CMK (cell line): ENCODE measurements around the gene STOML3.
"Not testable (repeated sequence)": the region's sequence is repeated elsewhere in the genome, so short reads cannot be mapped to it uniquely, and the experiment has no call there.

Experiments
- DNase-seq: peaks from one replicate; pipeline ENCODE4 v3.0.0-alpha.2; 2010; ENCODE audit warnings: low read depth

Gene STOML3, protein sequence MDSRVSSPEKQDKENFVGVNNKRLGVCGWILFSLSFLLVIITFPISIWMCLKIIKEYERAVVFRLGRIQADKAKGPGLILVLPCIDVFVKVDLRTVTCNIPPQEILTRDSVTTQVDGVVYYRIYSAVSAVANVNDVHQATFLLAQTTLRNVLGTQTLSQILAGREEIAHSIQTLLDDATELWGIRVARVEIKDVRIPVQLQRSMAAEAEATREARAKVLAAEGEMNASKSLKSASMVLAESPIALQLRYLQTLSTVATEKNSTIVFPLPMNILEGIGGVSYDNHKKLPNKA

GRCh38 chr13:38990693-38991092 is at the start of gene STOML3:
STOML3 (minus strand) TSS chr13:38990831; CDS start chr13:38990721, 110 bp downstream.
- DNase-seq: no peak

DNA sequence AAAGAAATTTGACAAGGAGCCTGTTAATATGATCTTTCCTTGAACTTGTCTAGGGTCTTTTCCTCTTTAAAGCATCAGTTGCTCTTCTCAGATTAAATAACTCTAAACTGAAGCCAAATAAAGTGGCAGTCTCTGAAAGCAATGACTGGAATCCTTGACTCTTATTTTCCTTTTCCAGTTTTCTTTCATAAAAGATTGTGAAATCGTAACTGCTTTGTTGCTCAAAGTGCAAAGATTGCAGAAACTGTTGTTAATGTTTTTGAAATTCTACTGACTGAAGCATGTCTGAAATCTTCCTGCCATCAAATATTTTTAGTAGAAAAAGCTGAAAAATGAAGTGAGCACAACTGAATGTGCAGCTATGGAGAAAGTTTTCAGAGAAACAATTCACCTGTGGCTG is 49.6 kb upstream of the STOML3 start:
- DNase-seq: no peak

GRCh38 chr13:39039041-39039440 is 48.4 kb upstream of the STOML3 start:
- DNase-seq: no peak

GRCh38 chr13:39038569-39039030 is 48.0 kb upstream of the STOML3 start:
- no peak for DNase-seq

DNA sequence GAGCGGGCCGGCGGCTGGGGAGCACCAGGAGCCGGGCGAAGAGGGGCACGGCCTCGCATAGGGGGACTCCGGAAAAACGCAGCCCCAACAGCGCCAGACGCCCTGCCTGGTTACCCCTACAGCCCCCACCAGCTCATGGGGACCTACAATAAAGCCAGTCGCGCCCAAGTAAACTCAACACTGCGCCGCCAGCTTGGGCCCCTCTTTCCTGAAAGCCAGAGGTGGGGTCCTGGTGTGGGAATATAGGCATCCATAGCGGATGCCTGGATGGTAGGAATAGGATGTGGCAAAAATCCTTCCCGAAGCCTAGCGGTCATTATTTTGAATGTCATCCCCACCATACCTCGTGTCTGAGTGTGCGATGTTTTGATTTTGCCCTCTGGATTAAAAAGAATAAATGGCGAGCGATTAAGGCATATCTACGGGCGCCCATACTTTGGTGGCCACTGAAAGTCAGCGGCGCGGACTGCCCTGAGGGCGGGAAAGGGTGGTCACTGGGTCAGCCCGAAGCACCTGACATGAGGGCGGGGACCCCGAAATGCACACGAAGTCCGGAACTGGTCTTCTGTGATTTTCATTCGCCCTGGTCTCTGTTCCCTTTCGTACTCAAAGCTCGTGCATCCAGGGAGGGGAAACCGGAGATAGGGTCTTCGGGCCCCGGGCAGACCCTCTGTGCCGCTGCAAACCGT is 47.4 kb upstream of the STOML3 start, which contains the start of the genes NHLRC3 and PROSER1:
TSS of gene NHLRC3 (plus strand) at position 577 of the 689 bp plus-strand sequence. CDS start 184 bp downstream, outside the sequence.
TSS of gene PROSER1 (minus strand) at position 210 of the 689 bp plus-strand sequence. CDS start 847 bp downstream, outside the sequence.
- peak; percentile 56 for DNase-seq

GRCh38 chr13:39037410-39037879 is 46.8 kb upstream of the STOML3 start:
- DNase-seq: no peak

- DNase-seq: peak; percentile 14
These were observed 45.6 kb upstream of the STOML3 start for GRCh38 chr13:39036212-39036611.

DNA sequence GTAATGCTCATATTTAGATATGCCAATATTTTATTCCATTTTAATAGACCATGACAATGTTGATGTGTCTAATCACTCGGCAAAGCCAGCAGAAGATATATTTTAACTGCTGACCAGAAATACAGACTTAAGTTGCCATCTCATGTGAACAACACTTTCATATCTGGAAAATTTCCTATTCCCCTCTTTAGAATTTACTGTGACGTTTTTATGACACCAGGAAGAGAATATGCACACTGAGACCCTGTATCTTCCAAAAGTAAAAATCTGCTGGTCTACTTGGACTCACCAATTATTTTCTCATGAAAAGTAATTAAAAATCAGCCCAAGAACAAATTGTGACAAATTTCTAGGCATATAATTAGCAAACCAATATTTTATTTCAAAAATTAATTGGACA is 45.2 kb upstream of the STOML3 start:
- DNase-seq: no peak

- no peak for DNase-seq
These were observed 44.6 kb upstream of the STOML3 start for GRCh38 chr13:39035204-39035603.

DNA sequence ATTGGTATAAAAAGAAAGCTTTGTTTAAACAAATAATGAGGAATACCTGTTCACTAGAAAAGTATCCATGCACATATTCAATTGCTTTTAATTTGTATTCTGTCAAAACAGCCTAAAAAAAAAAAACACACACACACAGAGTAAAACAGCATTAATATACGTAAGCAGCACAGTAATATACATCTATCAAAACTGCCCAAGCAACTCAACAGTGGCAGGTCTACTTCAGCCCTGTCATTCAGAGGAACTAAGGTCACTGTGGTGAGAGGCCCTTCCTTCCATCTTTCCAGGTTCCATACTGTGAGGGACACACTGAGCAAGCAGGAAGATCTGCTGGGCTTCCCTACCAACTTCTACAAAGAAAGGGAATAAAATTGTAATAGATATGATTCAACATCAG is 43.5 kb upstream of the STOML3 start:
- DNase-seq: no peak

DNA sequence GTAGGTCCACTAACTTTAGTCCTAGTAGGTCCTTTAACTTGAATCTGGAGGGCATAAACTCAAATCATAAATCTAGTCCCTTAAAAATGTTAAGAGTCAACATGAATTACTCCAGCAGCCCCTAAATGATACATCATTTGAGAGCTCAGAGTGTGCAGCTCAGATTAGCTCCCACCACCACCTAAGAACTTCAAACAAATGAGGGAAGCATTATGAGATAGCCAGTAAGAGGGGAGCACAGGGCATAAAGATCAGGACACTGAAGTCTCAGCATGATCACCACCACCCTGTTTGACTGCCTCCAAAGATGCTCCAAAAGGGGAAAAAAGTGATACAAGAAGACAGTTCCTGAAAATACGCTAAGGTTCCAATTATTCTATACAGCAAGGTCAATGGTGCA is 41.5 kb upstream of the STOML3 start:
- no peak for DNase-seq

DNA sequence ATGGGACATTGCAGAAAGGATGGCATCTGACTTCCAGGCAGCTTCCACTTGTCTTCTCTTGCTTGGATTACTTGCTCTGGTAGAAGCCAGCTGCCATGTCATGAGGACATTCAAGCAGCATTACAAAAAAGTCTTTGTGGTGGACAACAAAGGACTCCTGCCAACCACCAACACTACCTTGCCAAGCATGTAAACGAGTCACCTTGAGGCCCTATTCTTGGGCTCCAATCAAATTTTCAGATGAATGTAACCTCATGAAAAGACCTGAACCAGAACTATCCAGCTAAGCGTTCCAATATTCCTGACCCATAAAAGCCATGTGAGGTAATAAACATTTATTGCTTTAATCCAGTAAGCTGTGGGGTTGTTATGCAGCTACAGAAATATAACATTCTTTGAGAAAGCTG is 34.8 kb upstream of the STOML3 start:
- no peak for DNase-seq

- no peak for DNase-seq
These were observed 33.1 kb upstream of the STOML3 start for GRCh38 chr13:39023761-39024160.

DNA sequence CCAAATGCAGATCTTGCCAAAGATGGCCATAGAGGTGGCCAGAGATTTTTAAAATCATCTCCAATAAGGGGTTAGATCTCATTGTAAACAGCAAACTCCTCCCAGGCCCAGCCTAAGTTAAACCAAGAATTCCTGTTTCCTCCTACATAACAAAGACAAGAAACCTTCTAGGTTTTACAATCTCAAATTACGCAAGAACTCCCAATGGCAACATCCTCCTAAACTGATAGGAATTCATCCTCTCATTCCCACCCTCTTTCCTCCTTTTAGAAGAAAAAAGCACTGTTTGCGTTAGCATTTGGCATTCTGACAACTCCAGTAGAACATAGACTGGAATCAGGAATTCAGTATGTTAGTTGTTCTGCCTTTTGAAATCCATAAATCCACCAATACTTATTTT is 32.7 kb upstream of the STOML3 start:
- no peak for DNase-seq

- no peak for DNase-seq
These were observed 30.3 kb upstream of the STOML3 start for GRCh38 chr13:39020853-39021462.

GRCh38 chr13:39016787-39017186 is 26.2 kb upstream of the STOML3 start:
- peak; percentile 17 for DNase-seq

DNA sequence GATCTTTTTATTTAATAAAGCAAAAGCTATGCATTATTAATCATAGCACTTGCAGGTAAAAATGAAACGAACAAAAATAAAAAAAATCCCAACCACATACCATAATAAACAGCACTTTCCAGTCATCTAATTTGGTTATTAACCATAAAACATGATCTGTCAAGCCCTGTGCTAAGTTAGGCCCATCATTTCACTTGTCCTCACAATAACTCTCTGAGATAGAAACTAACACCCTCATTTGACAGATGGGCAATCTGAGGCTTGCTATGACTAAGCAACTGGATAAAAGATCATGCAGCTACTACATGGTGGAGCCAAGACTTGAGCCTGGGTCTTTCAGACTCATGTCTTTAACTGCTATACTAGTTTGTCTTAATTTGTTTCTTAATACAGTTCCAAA is 25.5 kb upstream of the STOML3 start:
- no peak for DNase-seq

DNA sequence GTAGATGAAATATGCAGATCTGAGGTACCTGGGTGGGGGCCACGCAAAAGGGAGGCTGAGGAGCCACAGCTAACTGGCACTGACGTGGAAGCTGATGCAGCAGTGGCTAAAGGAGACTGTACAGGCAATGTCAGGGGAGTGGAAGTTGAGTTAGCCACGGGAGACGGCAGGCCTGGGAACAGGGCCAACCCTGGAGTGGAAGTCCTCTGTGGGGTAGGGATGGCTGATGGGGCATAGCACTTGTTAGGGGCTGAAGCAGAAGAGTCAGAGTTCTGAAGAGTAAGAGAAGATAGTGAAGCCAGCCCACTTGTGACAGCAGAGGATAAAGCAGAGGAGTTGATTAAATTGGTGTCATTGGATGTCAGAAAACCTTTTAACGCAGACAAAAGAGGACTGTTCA is 22.8 kb upstream of the STOML3 start:
- DNase-seq: no peak

GRCh38 chr13:39012608-39013007 is 22.0 kb upstream of the STOML3 start:
- DNase-seq: no peak

GRCh38 chr13:39006371-39007111 is 15.9 kb upstream of the STOML3 start:
- not testable (repeated sequence) for DNase-seq

DNA sequence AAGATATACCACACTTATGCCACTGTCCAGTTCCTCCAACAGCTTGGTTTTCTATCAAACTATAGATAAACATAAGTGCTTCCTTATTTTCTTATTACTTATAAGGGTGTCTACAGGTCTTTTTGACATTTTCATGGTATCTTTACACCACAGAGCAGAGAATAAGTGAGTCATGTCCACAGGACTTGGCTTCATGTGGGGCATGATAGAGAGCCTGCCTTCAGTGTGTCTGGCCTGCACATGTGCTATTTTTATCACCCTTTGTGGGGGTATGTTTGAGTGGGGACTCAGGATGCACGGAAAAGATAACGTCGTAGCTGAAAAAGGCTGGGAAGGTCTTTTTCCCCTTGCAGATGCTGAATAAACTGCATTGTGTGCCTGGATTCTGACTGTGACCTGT is 8.1 kb upstream of the STOML3 start:
- DNase-seq: peak; percentile 64

- DNase-seq: no peak
These were observed 2.8 kb upstream of the STOML3 start for GRCh38 chr13:38993381-38993780.
